IMR-90 (cell line): Measurements from ENCODE around the gene ATXN3L. TPM values are rescaled to one million over a fixed set of nuclear protein-coding genes. Genes with fewer than 3 reads are reported as not detected.

Experiments used
- ATAC-seq: fragments of 200-7000 bp; cut with Tn5 transposase; 2 replicates; pipeline ENCODE4 v1.9.1; 2020; ENCODE audit warnings: low read depth, mild to moderate bottlenecking, moderate library complexity
- BruUV-seq: library from RNA; stranded (reverse); fragments of 400-500 nt; replicated peaks from 2 replicates; lab custom pipeline; 2021; lab: Mats Ljungman, UMichigan
- CTCF ChIA-PET: fragments of 300-600 bp; formaldehyde crosslinking; extraction: SDS; loops from one replicate; lab custom pipeline; 2021; ENCODE audit warnings: antibody characterized with exemption; lab: Yijun Ruan, JAX
- POLR2A ChIA-PET: fragments of 300-600 bp; sonication (Branson Sonifier 250); formaldehyde crosslinking; loops from one replicate; lab custom pipeline; 2022; ENCODE audit warnings: antibody characterized with exemption; ENCODE audit not compliant: unreplicated experiment; lab: Charles Lee
- DNase-seq: peaks from one replicate; pipeline ENCODE4 v3.0.0; 2013
- H2AFZ ChIP-seq: replicated peaks from 2 replicates; pipeline ENCODE3; 2013; ENCODE audit warnings: low read length, mild to moderate bottlenecking; ENCODE audit not compliant: poor library complexity
- H2AK5ac ChIP-seq: 2 replicates; pipeline ENCODE4 v1.6.1; 2013; ENCODE audit warnings: low read depth, low read length, inconsistent platforms
- H2AK9ac ChIP-seq: replicated peaks from 2 replicates; pipeline ENCODE3; 2013; ENCODE audit warnings: mild to moderate bottlenecking, low read depth, low read length, moderate library complexity; ENCODE audit not compliant: poor library complexity
- H2BK120ac ChIP-seq: 2 replicates; pipeline ENCODE4 v1.6.1; 2013; ENCODE audit warnings: low read depth, low read length, inconsistent platforms
- H2BK15ac ChIP-seq: 3 replicates; pipeline ENCODE4 v1.6.1; 2013; ENCODE audit warnings: low read depth, low read length, inconsistent platforms
- H2BK20ac ChIP-seq: 2 replicates; pipeline ENCODE4 v1.6.1; 2013; ENCODE audit warnings: low read depth, mild to moderate bottlenecking, inconsistent platforms, low read length, moderate library complexity
- H2BK5ac ChIP-seq: 2 replicates; pipeline ENCODE4 v1.6.1; 2013; ENCODE audit warnings: mild to moderate bottlenecking, low read depth, low read length, inconsistent platforms; ENCODE audit not compliant: poor library complexity, severe bottlenecking
- H3K14ac ChIP-seq: replicated peaks from 2 replicates; pipeline ENCODE4 v1.6.1; 2013; ENCODE audit warnings: low read depth, low read length, inconsistent platforms
- H3K18ac ChIP-seq: 2 replicates; pipeline ENCODE4 v1.6.1; 2013; ENCODE audit warnings: low read depth, low read length, control low read depth
- H3K23ac ChIP-seq: 2 replicates; pipeline ENCODE4 v1.6.1; 2013; ENCODE audit warnings: low read depth, low read length, inconsistent platforms
- H3K27ac ChIP-seq: 2 replicates; pipeline ENCODE4 v1.5.1; 2013; ENCODE audit warnings: mild to moderate bottlenecking, control low read depth, low read length; ENCODE audit not compliant: insufficient read depth
- H3K27me3 ChIP-seq: 2 replicates; pipeline ENCODE4 v1.6.1; 2013; ENCODE audit warnings: low read length; ENCODE audit not compliant: control insufficient read depth, insufficient read depth
- H3K36me3 ChIP-seq: 2 replicates; pipeline ENCODE4 v1.6.1; 2013; ENCODE audit warnings: low read length, mixed read lengths; ENCODE audit not compliant: control insufficient read depth, insufficient read depth
- H3K4ac ChIP-seq: 2 replicates; pipeline ENCODE4 v1.6.1; 2013; ENCODE audit warnings: low read depth, low read length, inconsistent platforms
- H3K4me1 ChIP-seq: 2 replicates; pipeline ENCODE4 v1.6.1; 2013; ENCODE audit warnings: low read length, mixed read lengths; ENCODE audit not compliant: control insufficient read depth, insufficient read depth
- H3K4me2 ChIP-seq: 2 replicates; pipeline ENCODE4 v1.6.1; 2013; ENCODE audit warnings: low read depth, mild to moderate bottlenecking, control low read depth, low read length, moderate library complexity
- H3K4me3 ChIP-seq: 2 replicates; pipeline ENCODE4 v1.5.1; 2013; ENCODE audit warnings: low read depth, mild to moderate bottlenecking, control low read depth, low read length, moderate library complexity; ENCODE audit not compliant: insufficient read depth
- H3K56ac ChIP-seq: 2 replicates; pipeline ENCODE4 v1.6.1; 2013; ENCODE audit warnings: low read length, inconsistent platforms; ENCODE audit not compliant: insufficient read depth; ENCODE audit errors: extremely low read depth
- H3K79me1 ChIP-seq, 2 experiments: 2 replicates each; pipeline ENCODE4 v1.6.1; 2013; ENCODE audit warnings: low read length in 2 of 2, inconsistent platforms in 1 of 2, low read depth in 1 of 2
- H3K9ac ChIP-seq: 2 replicates; pipeline ENCODE4 v1.6.1; 2013; ENCODE audit warnings: low read depth, low read length, control low read depth
- H3K9me1 ChIP-seq: 2 replicates; pipeline ENCODE4 v1.6.1; 2013; ENCODE audit warnings: low read length, inconsistent platforms; ENCODE audit not compliant: insufficient read depth
- H3K9me3 ChIP-seq: 2 replicates; pipeline ENCODE4 v1.6.1; 2013; ENCODE audit warnings: low read length; ENCODE audit not compliant: control insufficient read depth, insufficient read depth
- H4K20me1 ChIP-seq: 2 replicates; pipeline ENCODE4 v1.6.1; 2013; ENCODE audit warnings: low read length, inconsistent platforms; ENCODE audit not compliant: insufficient read depth
- H4K5ac ChIP-seq: 2 replicates; pipeline ENCODE4 v1.6.1; 2013; ENCODE audit warnings: mild to moderate bottlenecking, low read depth, low read length, control low read depth
- H4K8ac ChIP-seq, 2 experiments: 2 replicates each; pipeline ENCODE4 v1.6.1; 2013; ENCODE audit warnings: low read depth in 2 of 2, low read length in 2 of 2, control low read depth in 1 of 2, inconsistent platforms in 1 of 2
- H4K91ac ChIP-seq: 2 replicates; pipeline ENCODE4 v1.6.1; 2013; ENCODE audit warnings: low read depth, low read length, inconsistent platforms; ENCODE audit not compliant: insufficient read depth
- BHLHE40 ChIP-seq: fragments of 150-350 bp; IDR thresholded peaks from 2 replicates; pipeline ENCODE4 v1.6.1; 2016; ENCODE audit warnings: mild to moderate bottlenecking, low read depth, low read length
- CEBPB ChIP-seq: IDR thresholded peaks from 2 replicates; pipeline ENCODE4 v1.6.1; 2012; ENCODE audit warnings: low read depth, low read length, improper control_type of control experiment
- MXI1 ChIP-seq: IDR thresholded peaks from 2 replicates; pipeline ENCODE4 v1.6.1; 2012; ENCODE audit warnings: low read depth, mild to moderate bottlenecking, low read length, moderate library complexity, borderline replicate concordance
- WGBS, 2 experiments: methylation state at CpG; one replicate each; pipeline versions ENCODE4 v1.1.5 to v1.1.7; 2013; ENCODE audit warnings: missing lambda C conversion rate in 2 of 2; ENCODE audit not compliant: insufficient read length in 1 of 2; ENCODE audit errors: extremely low coverage in 2 of 2; 5-methylcytosine and 5-hydroxymethylcytosine counted together
- dilution Hi-C: fragments of 300-500 bp; cut with HindIII; formaldehyde crosslinking; loops from one replicate; pipeline ENCODE4 v1.14.3; 2018; ENCODE audit warnings: low sequenced_read_pairs; ENCODE audit not compliant: unreplicated experiment
- in situ Hi-C: fragments of 300-500 bp; cut with MboI; formaldehyde crosslinking; loops from 3 replicates; pipeline ENCODE4 v1.14.3; 2019; ENCODE audit warnings: low sequenced_read_pairs, inconsistent platforms, mixed read lengths
- intact Hi-C: fragments of 100-400 bp; cut with micrococcal nuclease; formaldehyde crosslinking; loops from 2 replicates; pipeline ENCODE4 v1.10.0; 2022
- polyA plus RNA-seq, 3 experiments: library from polyadenylated mRNA; depleted of rRNA; stranded (reverse); fragments of >200 nt; gene quantifications; 2 replicates each; pipeline ENCODE4 v1.2.3, GENCODE V29; 2012; ENCODE audit warnings: low replicate concordance in 1 of 3
- total RNA-seq: library from RNA; depleted of rRNA; stranded (reverse); fragments of >200 nt; gene quantifications from 2 replicates; pipeline ENCODE4 v1.2.3, GENCODE V29; 2012

Gene ATXN3L
- total and polyA plus RNA-seq, 2 of the 4 experiments (the other 2 are of a cell fraction): not detected

DNA sequence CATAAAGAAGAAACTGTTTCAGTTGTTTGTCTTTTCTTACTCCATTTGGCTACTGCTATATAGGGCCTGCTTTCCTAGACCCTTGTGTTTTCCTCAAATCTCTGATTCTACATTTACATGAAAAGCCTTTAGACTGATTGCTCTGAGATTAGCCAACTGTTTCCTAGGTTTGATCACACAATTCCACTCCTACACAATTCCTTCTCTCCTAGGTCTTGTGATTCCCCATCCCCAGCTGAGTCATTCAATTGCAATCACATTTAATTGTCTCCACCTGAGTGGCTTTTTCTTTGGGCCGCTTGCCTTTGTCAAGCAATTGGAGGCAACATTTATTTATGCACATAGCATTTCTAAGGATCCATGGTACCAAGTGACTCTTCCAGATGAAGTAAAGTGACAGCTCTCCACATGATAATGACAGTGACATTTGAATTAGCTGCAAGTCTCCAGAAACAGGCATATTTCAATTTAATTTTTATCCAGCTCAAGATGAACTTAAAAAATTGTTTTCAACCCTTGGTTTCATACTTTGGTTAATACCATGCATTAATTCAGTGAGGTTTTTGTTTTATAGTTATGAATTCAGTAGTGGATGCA, 35.8 kb downstream of the ATXN3L start:
- peak overlapping the region; percentile 73 for H2BK5ac ChIP-seq
- no peaks in the 10 kb centered on the region for H3K27me3 ChIP-seq
- H3K23ac ChIP-seq: peak overlapping the region; percentile 11; the same call in 1 of the 2 replicates
- peak overlapping the region; percentile 51; the same call in 1 of the 2 replicates for H2BK20ac ChIP-seq
- H2AFZ ChIP-seq: no peak overlapping the region
- no peak overlapping the region for H3K4me3 ChIP-seq
- in situ Hi-C loops (no loop called here), dilution Hi-C loops (no loop called here), intact Hi-C loops (loop anchor here (5.0 kb wide), 1 partner anchor 143 kb away; no protein-coding TSS in a partner anchor)
- peak overlapping the region in 1 of 2 experiments; percentile 63; a peak in 2 of 4 replicates for H4K8ac ChIP-seq
- WGBS, 2 experiments: no CpG with 5 or more reads among the region's 1 CpG
- H3K4me1 ChIP-seq: peaks cover 11% of the 10 kb centered on the region; the same call in 1 of the 2 replicates
- no peak overlapping the region for H3K56ac ChIP-seq
- no peak overlapping the region for H2AK9ac ChIP-seq
- 0 out of 3 replicates have a peak overlapping the region, but pooled peaks have one; percentile 76 for H2BK15ac ChIP-seq
- TF ChIP-seq CEBPB: peak; percentile 19; the same call in 1 of the 2 replicates
- TF ChIP-seq MXI1: no peak
- TF ChIP-seq BHLHE40: peak; percentile 4; the same call in 1 of the 2 replicates
- peak overlapping the region; percentile 75; the same call in 1 of the 2 replicates for H2BK120ac ChIP-seq
- no peak overlapping the region for H3K4me2 ChIP-seq
- ATAC-seq (0 out of 2 replicates have a peak, but pooled peaks have one; percentile 21), DNase-seq (peak; percentile 78)
- H3K27ac ChIP-seq: peak overlapping the region; percentile 25; the same call in 1 of the 2 replicates
- H4K5ac ChIP-seq: no peak overlapping the region; the same call in 1 of the 2 replicates
- peak overlapping the region; percentile 58; the same call in 1 of the 2 replicates for H3K4ac ChIP-seq
- no TSS peak for BruUV-seq
- H4K91ac ChIP-seq: no peak overlapping the region
- H3K14ac ChIP-seq: peak overlapping the region; percentile 55
- peak overlapping the region; percentile 65 for H3K18ac ChIP-seq
- H3K9ac ChIP-seq: no peak overlapping the region
- no peaks in the 10 kb centered on the region; the same call in 1 of the 2 replicates for H3K9me3 ChIP-seq
- H2AK5ac ChIP-seq: no peak overlapping the region
- ChIA-PET CTCF (no interaction called here), POLR2A (no interaction called here)
- no peaks in the 10 kb centered on the region for H3K79me1 ChIP-seq
- H3K9me1 ChIP-seq: no peaks in the 10 kb centered on the region
- no peaks in the 10 kb centered on the region for H3K36me3 ChIP-seq
- no peaks in the 10 kb centered on the region for H4K20me1 ChIP-seq
